GM12892 (cell line): Measurements from ENCODE around the gene ZNF396.

ENCODE experiments used
- POLR2A ChIP-seq: IDR thresholded peaks from 2 replicates; pipeline ENCODE4 v1.6.1; 2011; ENCODE audit warnings: low read depth, low read length, control low read depth
- POLR2AphosphoS5 ChIP-seq: IDR thresholded peaks from 2 replicates; pipeline ENCODE4 v1.6.1; 2011; ENCODE audit warnings: low read depth, low read length, control low read depth
- TAF1 ChIP-seq: IDR thresholded peaks from 2 replicates; pipeline ENCODE4 v1.6.1; 2011; ENCODE audit warnings: low read depth, mild to moderate bottlenecking, control low read depth, low read length, borderline replicate concordance

DNA sequence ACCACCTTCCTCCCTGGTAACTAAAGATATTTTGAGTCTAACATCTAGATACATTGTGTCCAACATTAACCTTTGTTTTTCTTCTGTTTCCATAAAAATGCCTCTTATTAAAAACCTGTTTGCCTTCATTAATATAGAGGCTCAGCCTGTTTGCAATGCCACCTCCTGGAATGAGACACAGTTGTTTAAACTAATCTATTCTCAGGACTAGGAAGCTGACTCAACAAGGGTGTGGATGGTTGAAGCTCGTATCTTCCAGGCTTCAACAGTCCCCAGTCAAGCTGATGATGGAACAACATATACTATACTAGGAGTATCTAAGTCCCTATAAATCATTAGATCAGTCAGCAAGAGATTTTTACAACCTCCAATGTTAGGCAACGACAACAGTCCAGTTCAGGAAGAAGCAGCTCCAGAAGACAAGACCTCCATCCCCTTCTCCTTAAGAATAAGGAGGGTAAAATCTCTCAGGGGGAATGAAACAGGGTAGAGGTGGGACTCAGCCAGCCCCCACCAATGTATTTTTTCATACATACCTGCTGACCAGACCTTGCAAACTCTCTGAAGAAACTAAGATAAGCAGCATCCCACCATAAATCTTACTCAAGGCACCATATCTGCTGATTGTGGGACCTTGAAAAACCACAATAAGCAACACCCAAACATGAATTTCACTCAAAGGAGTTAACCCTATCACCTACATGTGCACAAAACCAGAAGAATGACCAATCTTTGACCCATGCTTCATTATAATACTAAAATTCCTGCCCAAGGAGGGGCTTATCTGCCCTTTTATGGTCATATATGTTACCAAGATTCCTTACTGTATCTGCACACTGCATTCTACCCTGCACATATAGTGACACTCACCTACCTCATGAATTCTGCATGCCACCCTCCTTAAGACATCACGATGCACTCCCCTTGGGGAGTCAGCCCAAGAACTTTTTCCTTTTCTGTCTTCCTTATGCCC is 54.4 kb downstream of the ZNF396 start:
- TF ChIP-seq POLR2A, result no peak
- no peak for TF ChIP-seq TAF1
- no peak for TF ChIP-seq POLR2AphosphoS5
